Left lobe of liver (tissue), 2 donors: ENCODE results near the gene NACC2. TPM values are rescaled to one million over a fixed set of nuclear protein-coding genes. Genes with fewer than 3 reads are reported as not detected.

Source experiments
- ATAC-seq: fragments of 200-7000 bp; cut with Tn5 transposase; one replicate; pipeline ENCODE4 v1.9.1; 2020; ENCODE audit warnings: mild to moderate bottlenecking, moderate library complexity
- DNase-seq: peaks from one replicate; pipeline ENCODE4 v3.0.0-alpha.2; 2020; ENCODE audit warnings: low spot score
- total RNA-seq: library from RNA; stranded (reverse); gene quantifications from one replicate; pipeline ENCODE4 v1.2.1, GENCODE V29; 2021
- donor health status: DM: no; HTN: no; CAD: no; lungs with moderate emphysema.
- donor health status: DM: no; HTN: yes; CAD: no.

NACC2 gene
- total RNA-seq, 1 donor from 2014 or later: 18.4 TPM

GRCh38 chr9:136131629-136132511 lies 36.8 kb upstream of the NACC2 start:
- ATAC-seq (no peak), DNase-seq (no peak)

- DNase-seq (no peak), ATAC-seq (no peak)
These were observed 34.1 kb upstream of the NACC2 start for GRCh38 chr9:136129176-136129575.

GRCh38 chr9:136128436-136128835 lies 33.3 kb upstream of the NACC2 start:
- ATAC-seq (no peak), DNase-seq (no peak)

- ATAC-seq: no peak
- no peak for DNase-seq
These were observed 32.2 kb upstream of the NACC2 start for GRCh38 chr9:136127313-136127712.

GRCh38 chr9:136124976-136125692 lies 30.0 kb upstream of the NACC2 start:
- ATAC-seq (no peak), DNase-seq (no peak)

- peak; percentile 45 for ATAC-seq
These were observed 27.6 kb upstream of the NACC2 start for GRCh38 chr9:136122425-136123383.

GRCh38 chr9:136121801-136122200 lies 26.7 kb upstream of the NACC2 start:
- ATAC-seq: no peak
- DNase-seq: no peak

More at GRCh38 chr9:136122425-136123383, 27.6 kb upstream of the NACC2 start:
- DNase-seq: peak; percentile 79

GRCh38 chr9:136120438-136120844 lies 25.4 kb upstream of the NACC2 start:
- ATAC-seq (no peak), DNase-seq (no peak)

GRCh38 chr9:136119883-136120393 lies 24.8 kb upstream of the NACC2 start:
- no peak for DNase-seq
- no peak for ATAC-seq

- ATAC-seq (peak; percentile 67), DNase-seq (peak; percentile 95)
These were observed 24.2 kb upstream of the NACC2 start for GRCh38 chr9:136119061-136119882.

- peak; percentile 73 for ATAC-seq
- DNase-seq: peak; percentile 98
These were observed 23.4 kb upstream of the NACC2 start, which contains the start of gene TMEM250 for GRCh38 chr9:136118320-136119060. TSS of gene TMEM250 (minus strand) at chr9:136118875. CDS start at chr9:136116900, 1,975 bp downstream.

- ATAC-seq (peak; percentile 40), DNase-seq (peak; percentile 71)
These were observed 22.8 kb upstream of the NACC2 start for GRCh38 chr9:136117916-136118319.

GRCh38 chr9:136117291-136117915 lies 22.3 kb upstream of the NACC2 start:
- ATAC-seq: peak; percentile 52
- DNase-seq: peak; percentile 86

GRCh38 chr9:136116360-136117098 lies 21.4 kb upstream of the NACC2 start:
- no peak for DNase-seq
- ATAC-seq: no peak

GRCh38 chr9:136115641-136116359 lies 20.7 kb upstream of the NACC2 start:
- DNase-seq (no peak), ATAC-seq (no peak)

- ATAC-seq (no peak), DNase-seq (no peak)
These were observed 20.1 kb upstream of the NACC2 start for GRCh38 chr9:136115206-136115605.

GRCh38 chr9:136114610-136115009 lies 19.5 kb upstream of the NACC2 start:
- DNase-seq: no peak
- no peak for ATAC-seq
